Thyroid gland (tissue), 4 donors: ENCODE measurements around the gene MRPL14. TPM values are rescaled to one million over a fixed set of nuclear protein-coding genes. Genes with fewer than 3 reads are reported as not detected.

Experiments used
- DNase-seq, 2 donors: peaks; one replicate each; pipeline ENCODE4 v3.0.0-alpha.2; 2019
- H3K27ac ChIP-seq, 3 donors: fragments of 200-600 bp; sonication (generic); 1 replicate in 2 of 3; 2 replicates in 1 of 3; pipeline ENCODE4 v1.5.1; 2016 to 2019; ENCODE audit warnings: mild to moderate bottlenecking in 1 of 3, moderate library complexity in 1 of 3
- H3K27me3 ChIP-seq: fragments of 200-600 bp; sonication (generic); one replicate; pipeline ENCODE4 v1.5.1; 2019
- H3K36me3 ChIP-seq, 2 donors: fragments of 200-600 bp; sonication (generic); one replicate each; pipeline ENCODE4 v1.5.1; 2016 to 2019
- H3K4me1 ChIP-seq, 2 donors: fragments of 200-600 bp; sonication (generic); one replicate each; pipeline ENCODE4 v1.5.1; 2017 to 2019
- H3K4me3 ChIP-seq, 3 donors: fragments of 200-600 bp; sonication (generic); replicated peaks in 1 of 3; 1 replicate in 2 of 3; 2 replicates in 1 of 3; pipeline ENCODE4 v1.5.1; 2016; ENCODE audit warnings: mild to moderate bottlenecking in 1 of 3
- H3K9me3 ChIP-seq: fragments of 200-600 bp; sonication (generic); one replicate; pipeline ENCODE4 v1.5.1; 2017
- POLR2A ChIP-seq, 2 donors: fragments of 450-650 bp; IDR thresholded peaks; one replicate each; pipeline ENCODE4 v1.6.1; 2017; ENCODE audit warnings: antibody characterized with exemption in 2 of 2, mild to moderate bottlenecking in 2 of 2, moderate library complexity in 1 of 2
- WGBS, 2 donors: methylation state at CpG; one replicate each; pipeline ENCODE4 v1.1.5; 2017; 5-methylcytosine and 5-hydroxymethylcytosine counted together
- intact Hi-C: fragments of 100-400 bp; cut with DNase I; formaldehyde crosslinking; loops from one replicate; pipeline ENCODE4 v1.15.1; 2023
- total RNA-seq, 4 donors: library from RNA; depleted of rRNA; stranded (reverse); fragments of >200 nt; gene quantifications; one replicate each; pipeline ENCODE4 v1.2.3, GENCODE V29; 2016
- TF ChIP-seq, protein P1 (sequence below), 6 experiments: fragments of 200-600 bp in 3 of 6; fragments of 450-650 bp in 3 of 6; sonication (generic) in 3 of 6; IDR thresholded peaks; one replicate each; pipeline ENCODE4 v1.5.1; 2016 to 2019; ENCODE audit warnings: antibody characterized with exemption in 6 of 6, mild to moderate bottlenecking in 2 of 6, inconsistent platforms in 1 of 6, moderate library complexity in 1 of 6

MRPL14 gene
- total RNA-seq, 4 donors from 2014 or later, result 26.5 to 80.5 (median 31.1) TPM

GRCh38 chr6:44162876-44163625, 35.8 kb upstream of the MRPL14 start:
- WGBS, 2 donors, result 75 to 79% methylated on average over 3 to 8 of the region's 8 CpGs

GRCh38 chr6:44161997-44162338, 34.7 kb upstream of the MRPL14 start:
- no peak for DNase-seq
- Histone ChIP-seq H3K9me3 (no peaks in the 10 kb centered on the region), H3K36me3 (no peaks in the 10 kb centered on the region), H3K4me1 (no peaks in the 10 kb centered on the region), H3K27ac (no peak overlapping the region), H3K27me3 (no peaks in the 10 kb centered on the region), H3K4me3 (no peak overlapping the region)
- WGBS, 2 donors, result 61 to 67% methylated on average over 7 to 8 of the region's 8 CpGs
- intact Hi-C loops, result no loop called here
- TF ChIP-seq, protein P1, sequence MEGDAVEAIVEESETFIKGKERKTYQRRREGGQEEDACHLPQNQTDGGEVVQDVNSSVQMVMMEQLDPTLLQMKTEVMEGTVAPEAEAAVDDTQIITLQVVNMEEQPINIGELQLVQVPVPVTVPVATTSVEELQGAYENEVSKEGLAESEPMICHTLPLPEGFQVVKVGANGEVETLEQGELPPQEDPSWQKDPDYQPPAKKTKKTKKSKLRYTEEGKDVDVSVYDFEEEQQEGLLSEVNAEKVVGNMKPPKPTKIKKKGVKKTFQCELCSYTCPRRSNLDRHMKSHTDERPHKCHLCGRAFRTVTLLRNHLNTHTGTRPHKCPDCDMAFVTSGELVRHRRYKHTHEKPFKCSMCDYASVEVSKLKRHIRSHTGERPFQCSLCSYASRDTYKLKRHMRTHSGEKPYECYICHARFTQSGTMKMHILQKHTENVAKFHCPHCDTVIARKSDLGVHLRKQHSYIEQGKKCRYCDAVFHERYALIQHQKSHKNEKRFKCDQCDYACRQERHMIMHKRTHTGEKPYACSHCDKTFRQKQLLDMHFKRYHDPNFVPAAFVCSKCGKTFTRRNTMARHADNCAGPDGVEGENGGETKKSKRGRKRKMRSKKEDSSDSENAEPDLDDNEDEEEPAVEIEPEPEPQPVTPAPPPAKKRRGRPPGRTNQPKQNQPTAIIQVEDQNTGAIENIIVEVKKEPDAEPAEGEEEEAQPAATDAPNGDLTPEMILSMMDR (IDR thresholded peaks at IDR 0.05), result no peak
- no peak for TF ChIP-seq POLR2A (IDR thresholded peaks at IDR 0.05)

More at GRCh38 chr6:44162876-44163625, 35.8 kb upstream of the MRPL14 start:
- H3K27me3 ChIP-seq, result no peaks in the 10 kb centered on the region
- no peak for DNase-seq
- H3K4me3 ChIP-seq, result no peak overlapping the region
- intact Hi-C loops, result no loop called here
- H3K36me3 ChIP-seq, result no peaks in the 10 kb centered on the region
- no peaks in the 10 kb centered on the region for H3K9me3 ChIP-seq
- no peaks in the 10 kb centered on the region for H3K4me1 ChIP-seq
- H3K27ac ChIP-seq, result no peak overlapping the region
- TF ChIP-seq, protein P1 (IDR thresholded peaks at IDR 0.05), result no peak

DNA sequence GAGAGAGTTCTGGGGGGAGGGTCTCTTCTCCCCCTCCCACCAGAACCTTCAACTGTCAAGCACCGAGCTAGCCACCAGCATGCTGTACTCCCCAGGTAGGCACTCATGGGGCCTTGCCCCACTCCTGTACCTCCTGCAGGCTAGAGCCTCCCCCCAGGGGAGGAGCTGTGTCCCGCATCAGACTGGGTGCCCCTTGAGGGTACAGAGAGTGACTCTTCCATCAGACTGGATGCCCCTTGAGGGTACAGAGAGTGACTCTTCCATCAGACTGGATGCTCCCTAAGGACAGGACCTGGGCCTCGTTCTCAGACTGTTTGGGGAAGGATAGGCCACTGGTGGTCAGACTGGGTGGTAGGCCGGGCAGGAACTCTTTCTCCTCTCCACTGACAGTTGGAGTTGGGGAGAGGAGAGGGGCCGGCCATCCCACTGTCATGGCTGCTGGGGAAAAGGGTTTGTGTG, 31.5 kb upstream of the MRPL14 start, which contains the start of gene CAPN11:
CAPN11 (plus strand) TSS at position 51 of the 459 bp plus-strand sequence; CDS start at position 80, 29 bp downstream.
- intact Hi-C loops, result loop anchor here (10.0 kb wide), 1 partner anchor 176 kb away; no protein-coding TSS in a partner anchor
- Histone ChIP-seq H3K4me3 (no peak within 1 kb of the TSS), H3K36me3 (no peaks in the 10 kb centered on the region), H3K9me3 (no peaks in the 10 kb centered on the region), H3K27me3 (no peaks in the 10 kb centered on the region), H3K4me1 (no peaks in the 10 kb centered on the region), H3K27ac (no peak within 1 kb of the TSS)
- 73 to 99% methylated on average over 4 to 5 of the region's 5 CpGs for WGBS, 2 donors
- no peak for DNase-seq
- no peak for TF ChIP-seq POLR2A (IDR thresholded peaks at IDR 0.05)
- TF ChIP-seq, protein P1 (IDR thresholded peaks at IDR 0.05), result no peak

GRCh38 chr6:44157152-44157521, 29.9 kb upstream of the MRPL14 start:
- Histone ChIP-seq H3K27me3 (no peaks in the 10 kb centered on the region), H3K9me3 (no peaks in the 10 kb centered on the region), H3K27ac (no peak overlapping the region), H3K4me1 (no peaks in the 10 kb centered on the region), H3K4me3 (no peak overlapping the region), H3K36me3 (no peaks in the 10 kb centered on the region)
- TF ChIP-seq POLR2A (IDR thresholded peaks at IDR 0.05), result no peak
- TF ChIP-seq, protein P1 (IDR thresholded peaks at IDR 0.05), result no peak
- no peak for DNase-seq
- intact Hi-C loops, result loop anchor here (10.0 kb wide), 1 partner anchor 178 kb away; no protein-coding TSS in a partner anchor
- 83 to 89% methylated on average over 11 of the region's 11 CpGs for WGBS, 2 donors

DNA sequence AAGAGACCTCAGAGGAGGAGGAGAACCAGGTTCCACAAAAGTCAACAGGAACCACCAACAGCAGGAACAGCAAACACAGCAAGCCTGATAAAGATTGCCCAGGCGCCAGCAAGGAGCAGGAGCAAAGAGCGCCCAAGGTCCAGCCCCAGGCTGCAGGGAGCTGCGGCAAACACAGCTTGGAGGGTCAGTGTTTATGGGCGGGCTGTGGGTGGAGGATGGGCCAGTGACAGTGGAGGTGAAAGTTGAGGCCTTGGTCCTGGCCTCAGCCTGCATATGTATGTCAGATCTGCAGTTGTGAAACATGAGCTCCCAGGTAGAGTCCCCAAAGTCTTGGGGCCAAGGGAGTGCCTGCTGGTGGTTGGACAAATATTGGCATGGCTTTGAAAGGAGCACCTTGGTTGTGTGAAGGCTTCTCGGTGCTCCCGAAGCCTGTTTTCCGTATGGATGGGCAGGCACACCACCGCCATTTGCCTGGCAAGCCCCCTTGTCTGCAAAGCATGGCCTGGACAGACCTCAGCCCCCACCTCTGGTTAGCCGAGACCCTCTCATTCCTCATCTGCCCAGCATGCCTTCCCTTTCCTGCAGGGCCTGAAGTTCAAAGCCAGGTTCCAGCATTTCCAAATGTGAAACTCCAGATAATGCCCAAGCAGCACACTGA, 29.4 kb upstream of the MRPL14 start:
- no peaks in the 10 kb centered on the region for H3K27me3 ChIP-seq
- no peaks in the 10 kb centered on the region for H3K36me3 ChIP-seq
- no peak overlapping the region for H3K27ac ChIP-seq
- TF ChIP-seq, protein P1 (IDR thresholded peaks at IDR 0.05), result no peak
- no peak for TF ChIP-seq POLR2A (IDR thresholded peaks at IDR 0.05)
- no peak for DNase-seq
- intact Hi-C loops, result loop anchor here (10.0 kb wide), 1 partner anchor 178 kb away; no protein-coding TSS in a partner anchor
- H3K4me1 ChIP-seq, result peaks cover 0 to 2% of the 10 kb centered on the region in 2 donors
- 72 to 82% methylated on average over 9 of the region's 9 CpGs for WGBS, 2 donors
- H3K4me3 ChIP-seq, result no peak overlapping the region
- H3K9me3 ChIP-seq, result no peaks in the 10 kb centered on the region
